Fibroblast of lung (primary cell): ENCODE results near the gene BASP1. TPM values are rescaled to one million over a fixed set of nuclear protein-coding genes. Genes with fewer than 3 reads are reported as not detected.

ENCODE experiments used
- DNase-seq, 2 donors: peaks; one replicate each; pipeline versions ENCODE4 v3.0.0 to v3.0.0-alpha.2; 2010; ENCODE audit warnings: low read depth in 2 of 2
- H2AFZ ChIP-seq: 2 replicates; pipeline ENCODE4 v1.5.1; 2012; ENCODE audit warnings: low read length, control low read depth, inconsistent platforms
- H3K27ac ChIP-seq: 2 replicates; pipeline ENCODE4 v1.5.1; 2011; ENCODE audit warnings: low read length, control low read depth; ENCODE audit not compliant: insufficient read depth
- H3K27me3 ChIP-seq: 2 replicates; pipeline ENCODE4 v1.5.1; 2011; ENCODE audit warnings: mild to moderate bottlenecking, low read length; ENCODE audit not compliant: control insufficient read depth, insufficient read depth
- H3K36me3 ChIP-seq: 2 replicates; pipeline ENCODE4 v1.5.1; 2011; ENCODE audit warnings: low read length; ENCODE audit not compliant: control insufficient read depth, insufficient read depth
- H3K4me1 ChIP-seq: 2 replicates; pipeline ENCODE4 v1.5.1; 2011; ENCODE audit warnings: low read length; ENCODE audit not compliant: control insufficient read depth, insufficient read depth; ENCODE audit errors: extremely low read depth
- H3K4me2 ChIP-seq: 2 replicates; pipeline ENCODE4 v1.5.1; 2011; ENCODE audit warnings: low read length, control low read depth; ENCODE audit not compliant: insufficient read depth; ENCODE audit errors: extremely low read depth
- H3K4me3 ChIP-seq, 4 experiments: fragments of 200-600 bp in 1 of 4; sonication (generic) in 1 of 4; replicated peaks in 1 of 4; 2 replicates each; pipeline ENCODE4 v1.5.1; 2011 to 2016; ENCODE audit warnings: low read length in 4 of 4, low read depth in 3 of 4, mild to moderate bottlenecking in 3 of 4, control low read depth in 2 of 4, inconsistent platforms in 1 of 4, mixed read lengths in 1 of 4; ENCODE audit not compliant: insufficient read depth in 1 of 4; ENCODE audit errors: control extremely low read depth in 1 of 4
- H3K79me2 ChIP-seq: 2 replicates; pipeline ENCODE4 v1.5.1; 2012; ENCODE audit warnings: mild to moderate bottlenecking, low read length, inconsistent platforms; ENCODE audit not compliant: control insufficient read depth, insufficient read depth
- H3K9ac ChIP-seq: 2 replicates; pipeline ENCODE4 v1.5.1; 2011; ENCODE audit warnings: mild to moderate bottlenecking, low read length, control low read depth; ENCODE audit not compliant: insufficient read depth
- H3K9me3 ChIP-seq: 2 replicates; pipeline ENCODE4 v1.5.1; 2012; ENCODE audit warnings: low read depth, low read length; ENCODE audit not compliant: control insufficient read depth, insufficient read depth
- H4K20me1 ChIP-seq: 2 replicates; pipeline ENCODE4 v1.5.1; 2011; ENCODE audit warnings: low read length; ENCODE audit not compliant: control insufficient read depth, insufficient read depth; ENCODE audit errors: extremely low read depth
- EZH2 ChIP-seq: IDR thresholded peaks from 2 replicates; pipeline ENCODE4 v1.5.1; 2012; ENCODE audit warnings: low read length, control low read depth, mild to moderate bottlenecking; ENCODE audit errors: missing control alignments
- polyA plus RNA-seq, 2 donors: library from polyadenylated mRNA; depleted of rRNA in 1 of 2; stranded (reverse) in 1 of 2; unstranded in 1 of 2; fragments of >200 nt; gene quantifications; 2 replicates each; pipeline ENCODE4 v1.2.1, GENCODE V29; 2011 to 2012; ENCODE audit warnings: missing spikeins in 1 of 2
- total RNA-seq: library from RNA; depleted of rRNA; stranded (reverse); fragments of >200 nt; gene quantifications from 2 replicates; pipeline ENCODE4 v1.2.1, GENCODE V29; 2014
- TF ChIP-seq, protein P1 (sequence below), 2 donors: IDR thresholded peaks in 1 of 2; conservative IDR thresholded peaks in 1 of 2; 1 replicate in 1 of 2; 2 replicates in 1 of 2; pipeline ENCODE4 v1.5.1; 2011 to 2012; ENCODE audit warnings: low read length in 2 of 2, control low read depth in 1 of 2, inconsistent platforms in 1 of 2, low read depth in 1 of 2, mild to moderate bottlenecking in 1 of 2

Gene BASP1
- total and polyA plus RNA-seq, 2 donors (not counting 1 experiment from before 2014, with no cell fraction given), result 186 to 248 TPM

DNA sequence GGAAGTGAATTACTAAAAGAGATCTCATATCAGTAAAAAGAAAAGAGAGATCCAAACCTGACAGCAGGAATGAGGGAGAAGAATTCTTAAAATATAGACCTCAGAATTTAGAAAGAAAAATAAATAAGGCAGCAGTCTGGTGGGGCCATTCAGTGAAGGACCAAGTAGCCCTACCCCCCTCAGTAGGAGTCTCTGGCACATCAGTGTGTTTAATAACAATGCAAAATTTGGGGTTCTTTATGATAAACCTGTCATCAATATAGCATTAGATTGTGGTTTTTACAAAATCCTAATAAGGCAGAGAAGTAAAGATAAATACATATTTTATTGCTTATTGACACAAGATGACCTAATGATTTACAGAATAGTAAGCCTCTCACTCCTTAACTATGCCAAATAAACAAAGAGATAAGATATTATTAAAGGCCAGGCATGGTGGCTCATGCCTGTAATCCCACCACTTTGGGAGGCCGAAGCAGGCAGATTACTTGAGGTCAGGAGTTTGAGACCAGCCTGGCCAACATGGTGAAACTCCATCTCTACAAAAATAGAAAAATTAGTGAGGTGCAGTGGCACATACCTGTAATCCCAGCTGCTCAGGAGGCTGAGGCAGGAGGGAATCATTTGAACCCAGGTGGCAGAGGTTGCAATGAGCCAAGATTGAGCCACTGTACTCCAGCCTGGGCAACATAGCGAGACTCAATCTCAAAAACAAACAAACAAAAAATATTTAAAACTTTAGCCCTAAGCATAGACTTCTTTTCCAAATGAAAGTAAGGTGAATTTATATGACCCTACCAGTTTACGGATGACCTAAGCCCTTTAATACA, 108.6 kb downstream of the BASP1 start:
- Histone ChIP-seq H3K4me3 (no peak overlapping the region), H3K4me1 (no peaks in the 10 kb centered on the region), H3K9me3 (no peaks in the 10 kb centered on the region), H2AFZ (no peak overlapping the region), H3K27ac (no peak overlapping the region), H3K4me2 (no peak overlapping the region), H3K27me3 (no peaks in the 10 kb centered on the region), H4K20me1 (no peaks in the 10 kb centered on the region), H3K9ac (no peak overlapping the region), H3K36me3 (no peaks in the 10 kb centered on the region), H3K79me2 (no peaks in the 10 kb centered on the region)
- TF ChIP-seq EZH2, result no peak
- TF ChIP-seq, protein P1, sequence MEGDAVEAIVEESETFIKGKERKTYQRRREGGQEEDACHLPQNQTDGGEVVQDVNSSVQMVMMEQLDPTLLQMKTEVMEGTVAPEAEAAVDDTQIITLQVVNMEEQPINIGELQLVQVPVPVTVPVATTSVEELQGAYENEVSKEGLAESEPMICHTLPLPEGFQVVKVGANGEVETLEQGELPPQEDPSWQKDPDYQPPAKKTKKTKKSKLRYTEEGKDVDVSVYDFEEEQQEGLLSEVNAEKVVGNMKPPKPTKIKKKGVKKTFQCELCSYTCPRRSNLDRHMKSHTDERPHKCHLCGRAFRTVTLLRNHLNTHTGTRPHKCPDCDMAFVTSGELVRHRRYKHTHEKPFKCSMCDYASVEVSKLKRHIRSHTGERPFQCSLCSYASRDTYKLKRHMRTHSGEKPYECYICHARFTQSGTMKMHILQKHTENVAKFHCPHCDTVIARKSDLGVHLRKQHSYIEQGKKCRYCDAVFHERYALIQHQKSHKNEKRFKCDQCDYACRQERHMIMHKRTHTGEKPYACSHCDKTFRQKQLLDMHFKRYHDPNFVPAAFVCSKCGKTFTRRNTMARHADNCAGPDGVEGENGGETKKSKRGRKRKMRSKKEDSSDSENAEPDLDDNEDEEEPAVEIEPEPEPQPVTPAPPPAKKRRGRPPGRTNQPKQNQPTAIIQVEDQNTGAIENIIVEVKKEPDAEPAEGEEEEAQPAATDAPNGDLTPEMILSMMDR (conservative IDR thresholded peaks at IDR 0.05 in 1 of 2, IDR thresholded peaks at IDR 0.05 in 1 of 2; ENCODE audit: low read depth in 1 of 2, low read length in 2 of 2), result no peak
- DNase-seq, result no peak
